ENCODE data around the gene MCUB. TPM values are rescaled to one million over a fixed set of nuclear protein-coding genes. Genes with fewer than 3 reads are reported as not detected.

The MCUB gene
- total RNA-seq, 1 experiment from 2014 or later, result 14.8 TPM

- no CpG with 5 or more reads among the region's 6 CpGs for WGBS (ENCODE audit: extremely low coverage, insufficient read length, low lambda C conversion rate)
- Histone ChIP-seq H3K27me3 (ENCODE audit: insufficient read depth, low read length) (no peaks in the 10 kb centered on the region), H2BK12ac (ENCODE audit: insufficient read length, low read depth, low read length) (no peak overlapping the region), H3K56ac (ENCODE audit: insufficient read length, low read depth, low read length) (no peak overlapping the region), H3K18ac (ENCODE audit: insufficient read length, low read depth, low read length) (no peak overlapping the region), H2AK5ac (ENCODE audit: insufficient read length, low read length) (no peak overlapping the region), H3K23ac (ENCODE audit: insufficient read length, low read depth, low read length) (no peak overlapping the region), H3K79me2 (ENCODE audit: insufficient read depth, low read length) (no peaks in the 10 kb centered on the region), H3K27ac (ENCODE audit: insufficient read length, low read depth, low read length) (no peak overlapping the region), H4K5ac (ENCODE audit: insufficient read length, low read depth, low read length) (no peak overlapping the region), H3K79me1 (ENCODE audit: insufficient read depth, low read depth, low read length, poor library complexity, severe bottlenecking) (no peaks in the 10 kb centered on the region), H3K9ac (ENCODE audit: extremely low read depth, insufficient read length, low read length) (no peak overlapping the region), H2BK5ac (ENCODE audit: insufficient read length, low read length) (no peak overlapping the region), H3K4me1 (ENCODE audit: insufficient read depth, low read length) (no peaks in the 10 kb centered on the region), H4K91ac (ENCODE audit: insufficient read length, low read depth, low read length) (no peak overlapping the region), H3K9me3 (ENCODE audit: control insufficient read depth, low read depth, low read length) (no peaks in the 10 kb centered on the region), H2BK15ac (ENCODE audit: low read depth, low read length) (no peak overlapping the region), H3K23me2 (ENCODE audit: insufficient read length, low read depth, low read length, poor library complexity, severe bottlenecking) (no peaks in the 10 kb centered on the region), H3T11ph (ENCODE audit: low read length) (no peak overlapping the region), H3K4ac (ENCODE audit: low read depth, low read length) (no peak overlapping the region), H2BK120ac (ENCODE audit: low read depth, low read length, poor library complexity, severe bottlenecking) (no peak overlapping the region), H4K20me1 (ENCODE audit: control insufficient read depth, insufficient read depth, insufficient read length) (no peaks in the 10 kb centered on the region), H3K4me2 (ENCODE audit: insufficient read depth, insufficient read length, low read length) (no peak overlapping the region), H2AFZ (ENCODE audit: low read length) (no peak overlapping the region), H2BK20ac (ENCODE audit: low read depth, low read length, poor library complexity, severe bottlenecking) (no peak overlapping the region), H4K8ac (replicated peaks; ENCODE audit: insufficient read length, low read depth, low read length) (no peak overlapping the region), H3K14ac (ENCODE audit: insufficient read depth, low read length) (no peak overlapping the region)
- H3K27ac Mint-ChIP-seq, result no peak overlapping the region
- H3K36me3 Mint-ChIP-seq (ENCODE audit: insufficient read depth in 1 of 3, low read depth in 3 of 3), result peaks cover 21 to 28% (median 21%) of the 10 kb centered on the region in 3 experiments
- H3K9me3 Mint-ChIP-seq, result peaks cover 21 to 25% of the 10 kb centered on the region in 2 experiments
- no peak overlapping the region for H3K4me3 Mint-ChIP-seq
- no peak for DNase-seq
- no peak for TF ChIP-seq CTCF (conservative IDR thresholded peaks at IDR 0.05)
- H3K27me3 Mint-ChIP-seq (ENCODE audit: low read depth), result no peaks in the 10 kb centered on the region
- H3K4me1 Mint-ChIP-seq, result peaks cover 5 to 7% of the 10 kb centered on the region in 2 experiments
Observed at GRCh38 chr4:109599046-109599652, 39.1 kb downstream of the MCUB start.

Measured in H9 (cell line).